GM12874 (cell line): Measurements from ENCODE around the gene ATXN1.

Source experiments
- TF ChIP-seq, protein P1 (sequence below): IDR thresholded peaks from 2 replicates; pipeline ENCODE4 v1.5.1; 2011; ENCODE audit warnings: low read depth, mild to moderate bottlenecking, control low read depth, low read length, moderate library complexity; ENCODE audit not compliant: insufficient read depth

Gene ATXN1

GRCh38 chr6:16360365-16360764, 400.9 kb downstream of the ATXN1 start:
- TF ChIP-seq, protein P1, sequence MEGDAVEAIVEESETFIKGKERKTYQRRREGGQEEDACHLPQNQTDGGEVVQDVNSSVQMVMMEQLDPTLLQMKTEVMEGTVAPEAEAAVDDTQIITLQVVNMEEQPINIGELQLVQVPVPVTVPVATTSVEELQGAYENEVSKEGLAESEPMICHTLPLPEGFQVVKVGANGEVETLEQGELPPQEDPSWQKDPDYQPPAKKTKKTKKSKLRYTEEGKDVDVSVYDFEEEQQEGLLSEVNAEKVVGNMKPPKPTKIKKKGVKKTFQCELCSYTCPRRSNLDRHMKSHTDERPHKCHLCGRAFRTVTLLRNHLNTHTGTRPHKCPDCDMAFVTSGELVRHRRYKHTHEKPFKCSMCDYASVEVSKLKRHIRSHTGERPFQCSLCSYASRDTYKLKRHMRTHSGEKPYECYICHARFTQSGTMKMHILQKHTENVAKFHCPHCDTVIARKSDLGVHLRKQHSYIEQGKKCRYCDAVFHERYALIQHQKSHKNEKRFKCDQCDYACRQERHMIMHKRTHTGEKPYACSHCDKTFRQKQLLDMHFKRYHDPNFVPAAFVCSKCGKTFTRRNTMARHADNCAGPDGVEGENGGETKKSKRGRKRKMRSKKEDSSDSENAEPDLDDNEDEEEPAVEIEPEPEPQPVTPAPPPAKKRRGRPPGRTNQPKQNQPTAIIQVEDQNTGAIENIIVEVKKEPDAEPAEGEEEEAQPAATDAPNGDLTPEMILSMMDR: no peak

- TF ChIP-seq, protein P1: no peak
Observed at GRCh38 chr6:16359563-16359962, 401.7 kb downstream of the ATXN1 start.

- TF ChIP-seq, protein P1: no peak
Observed at GRCh38 chr6:16358531-16359138, 402.6 kb downstream of the ATXN1 start.

GRCh38 chr6:16355699-16356446, 405.4 kb downstream of the ATXN1 start:
- TF ChIP-seq, protein P1: no peak

GRCh38 chr6:16355238-16355637, 406.0 kb downstream of the ATXN1 start:
- TF ChIP-seq, protein P1: no peak

GRCh38 chr6:16354692-16355091, 406.6 kb downstream of the ATXN1 start:
- TF ChIP-seq, protein P1: no peak

- TF ChIP-seq, protein P1: no peak
Observed at GRCh38 chr6:16352821-16353438, 408.3 kb downstream of the ATXN1 start.
